Activated naive CD8-positive, alpha-beta T cell treated with anti-CD3 and anti-CD28 coated beads, Interleukin-2, amount 10 ng/mL, durations not matched to agents 7 days and 5 days (primary cell): ENCODE measurements around the gene E2F2. TPM values are rescaled to one million over a fixed set of nuclear protein-coding genes. Genes with fewer than 3 reads are reported as not detected.
A peak's percentile ranks its signal among the peaks of the same experiment; 100 is the strongest.

Experiments used
- ATAC-seq: fragments of 150-1000 bp; cut with Tn5 transposase; one replicate; pipeline ENCODE4 v1.10.0; 2021; ENCODE audit warnings: low read depth, moderate library complexity
- POLR2A ChIA-PET: fragments of 350-600 bp; sonication (Branson Sonifier 250); formaldehyde crosslinking; loops from one replicate; lab custom pipeline; 2021; ENCODE audit warnings: antibody characterized with exemption; lab: Charles Lee
- DNase-seq: peaks from one replicate; pipeline ENCODE4 v3.0.0; 2021
- H3K27ac Mint-ChIP-seq: one replicate; pipeline ENCODE4 v1.8.0; 2022; ENCODE audit warnings: mild to moderate bottlenecking, mixed read lengths
- H3K27me3 Mint-ChIP-seq: one replicate; pipeline ENCODE4 v1.8.0; 2022; ENCODE audit warnings: mild to moderate bottlenecking, moderate library complexity, mixed read lengths
- H3K36me3 Mint-ChIP-seq: one replicate; pipeline ENCODE4 v1.8.0; 2021; ENCODE audit warnings: mild to moderate bottlenecking, mixed read lengths
- H3K4me1 Mint-ChIP-seq: one replicate; pipeline ENCODE4 v1.8.0; 2021; ENCODE audit warnings: mixed read lengths
- H3K4me3 Mint-ChIP-seq: one replicate; pipeline ENCODE4 v1.8.0; 2022; ENCODE audit warnings: mild to moderate bottlenecking, moderate library complexity, mixed read lengths
- H3K9me3 Mint-ChIP-seq: one replicate; pipeline ENCODE4 v1.8.0; 2021; ENCODE audit warnings: mixed read lengths
- total RNA-seq, 2 experiments: library from RNA; stranded (reverse); gene quantifications; one replicate each; pipeline ENCODE4 v1.2.3, GENCODE V29; 2021

E2F2 gene
- total RNA-seq, 2 experiments from 2014 or later = 44.2 to 45.1 TPM

- no peak for ATAC-seq
- no peaks in the 10 kb centered on the region for H3K9me3 Mint-ChIP-seq
- DNase-seq = no peak
- POLR2A ChIA-PET = interaction anchor here (0.8 to 3.2 kb wide), 4 partner anchors 8 to 44 kb away, joined by 3 to 14 read pairs (median 3); partner anchors contain the start of gene ID3
- H3K4me3 Mint-ChIP-seq = peak overlapping the region; percentile 94
- peaks cover 10% of the 10 kb centered on the region for H3K4me1 Mint-ChIP-seq
- peaks cover 33% of the 10 kb centered on the region for H3K27me3 Mint-ChIP-seq
- H3K36me3 Mint-ChIP-seq = peaks cover 2% of the 10 kb centered on the region
- peak overlapping the region; percentile 83 for H3K27ac Mint-ChIP-seq
Measured at GRCh38 chr1:23568608-23569383, 37.8 kb upstream of the E2F2 start.

GRCh38 chr1:23567996-23568607, 37.1 kb upstream of the E2F2 start:
- Mint-ChIP-seq H3K4me1 (peaks cover 12% of the 10 kb centered on the region), H3K27me3 (peaks cover 33% of the 10 kb centered on the region), H3K36me3 (peaks cover 2% of the 10 kb centered on the region), H3K27ac (peak overlapping the region; percentile 83), H3K9me3 (no peaks in the 10 kb centered on the region), H3K4me3 (peak overlapping the region; percentile 94)
- ATAC-seq (no peak), DNase-seq (no peak)
- POLR2A ChIA-PET = interaction anchor here (0.8 to 3.2 kb wide), 4 partner anchors 9 to 45 kb away, joined by 3 to 14 read pairs (median 3); partner anchors contain the start of gene ID3

GRCh38 chr1:23567629-23567995, 36.6 kb upstream of the E2F2 start:
- Mint-ChIP-seq H3K36me3 (peaks cover 2% of the 10 kb centered on the region), H3K27me3 (peaks cover 33% of the 10 kb centered on the region), H3K4me1 (peaks cover 15% of the 10 kb centered on the region), H3K27ac (no peak overlapping the region), H3K9me3 (no peaks in the 10 kb centered on the region), H3K4me3 (peak overlapping the region; percentile 68)
- ATAC-seq (no peak), DNase-seq (no peak)
- POLR2A ChIA-PET = interaction anchor here (1.3 to 3.2 kb wide), 3 partner anchors 8 to 45 kb away, joined by 3 to 14 read pairs (median 3); partner anchors contain the start of gene ID3

GRCh38 chr1:23566304-23566703, 35.3 kb upstream of the E2F2 start:
- POLR2A ChIA-PET = interaction anchor here (0.9 to 1.6 kb wide), 2 partner anchors 19 to 52 kb away, joined by 3 to 7 read pairs; no protein-coding TSS in a partner anchor
- DNase-seq = no peak
- Mint-ChIP-seq H3K27ac (no peak overlapping the region), H3K4me3 (peak overlapping the region; percentile 15), H3K36me3 (peaks cover 2% of the 10 kb centered on the region), H3K4me1 (peaks cover 22% of the 10 kb centered on the region), H3K27me3 (peaks cover 40% of the 10 kb centered on the region), H3K9me3 (no peaks in the 10 kb centered on the region)
- no peak for ATAC-seq

GRCh38 chr1:23565776-23566175, 34.7 kb upstream of the E2F2 start:
- POLR2A ChIA-PET = interaction anchor here (0.6 to 1.6 kb wide), 2 partner anchors 34 to 52 kb away, joined by 5 to 7 read pairs; no protein-coding TSS in a partner anchor
- no peak overlapping the region for H3K4me3 Mint-ChIP-seq
- no peaks in the 10 kb centered on the region for H3K9me3 Mint-ChIP-seq
- H3K27me3 Mint-ChIP-seq = peaks cover 43% of the 10 kb centered on the region
- peaks cover 22% of the 10 kb centered on the region for H3K4me1 Mint-ChIP-seq
- DNase-seq (no peak), ATAC-seq (no peak)
- no peak overlapping the region for H3K27ac Mint-ChIP-seq
- H3K36me3 Mint-ChIP-seq = peaks cover 2% of the 10 kb centered on the region

- POLR2A ChIA-PET = interaction anchor here (0.5 to 1.6 kb wide), 3 partner anchors 13 to 53 kb away, joined by 5 to 7 read pairs (median 6); no protein-coding TSS in a partner anchor
- H3K9me3 Mint-ChIP-seq = no peaks in the 10 kb centered on the region
Measured at GRCh38 chr1:23564529-23565122, 33.6 kb upstream of the E2F2 start.

GRCh38 chr1:23563755-23564374, 32.8 kb upstream of the E2F2 start:
- POLR2A ChIA-PET = interaction anchor here (1.2 kb wide), 1 partner anchor 13 kb away, joined by 5 read pairs; no protein-coding TSS in a partner anchor

More at GRCh38 chr1:23564529-23565122, 33.6 kb upstream of the E2F2 start:
- no peak overlapping the region for H3K27ac Mint-ChIP-seq
- H3K4me1 Mint-ChIP-seq = peaks cover 31% of the 10 kb centered on the region
- no peak overlapping the region for H3K4me3 Mint-ChIP-seq
- DNase-seq (no peak), ATAC-seq (no peak)
- H3K27me3 Mint-ChIP-seq = peaks cover 46% of the 10 kb centered on the region
- H3K36me3 Mint-ChIP-seq = peaks cover 2% of the 10 kb centered on the region

GRCh38 chr1:23563003-23563402, 32.0 kb upstream of the E2F2 start:
- no peaks in the 10 kb centered on the region for H3K9me3 Mint-ChIP-seq
- POLR2A ChIA-PET = no interaction called here
- H3K4me1 Mint-ChIP-seq = peaks cover 29% of the 10 kb centered on the region
- H3K27me3 Mint-ChIP-seq = peaks cover 33% of the 10 kb centered on the region
- DNase-seq = no peak
- H3K27ac Mint-ChIP-seq = peak overlapping the region; percentile 31
- H3K36me3 Mint-ChIP-seq = no peaks in the 10 kb centered on the region
- ATAC-seq = no peak
- H3K4me3 Mint-ChIP-seq = peak overlapping the region; percentile 39

More at GRCh38 chr1:23563755-23564374, 32.8 kb upstream of the E2F2 start:
- H3K9me3 Mint-ChIP-seq = no peaks in the 10 kb centered on the region
- peaks cover 33% of the 10 kb centered on the region for H3K4me1 Mint-ChIP-seq
- DNase-seq (no peak), ATAC-seq (no peak)
- no peak overlapping the region for H3K27ac Mint-ChIP-seq
- H3K4me3 Mint-ChIP-seq = no peak overlapping the region
- peaks cover 2% of the 10 kb centered on the region for H3K36me3 Mint-ChIP-seq
- H3K27me3 Mint-ChIP-seq = peaks cover 38% of the 10 kb centered on the region

GRCh38 chr1:23562137-23562876, 31.3 kb upstream of the E2F2 start:
- Mint-ChIP-seq H3K36me3 (peaks cover 4% of the 10 kb centered on the region), H3K27me3 (peaks cover 30% of the 10 kb centered on the region), H3K27ac (no peak overlapping the region), H3K4me1 (peaks cover 33% of the 10 kb centered on the region), H3K4me3 (peak overlapping the region; percentile 27), H3K9me3 (no peaks in the 10 kb centered on the region)
- POLR2A ChIA-PET = interaction anchor here (0.5 to 1.9 kb wide), 2 partner anchors 15 to 38 kb away, joined by 3 to 7 read pairs; no protein-coding TSS in a partner anchor
- no peak for ATAC-seq
- DNase-seq = peak; percentile 49

- Mint-ChIP-seq H3K27ac (no peak overlapping the region), H3K4me3 (no peak overlapping the region)
- POLR2A ChIA-PET = interaction anchor here (0.5 to 1.9 kb wide), 2 partner anchors 15 to 39 kb away, joined by 3 to 7 read pairs; no protein-coding TSS in a partner anchor
Measured at GRCh38 chr1:23561813-23562100, 30.7 kb upstream of the E2F2 start.

GRCh38 chr1:23561076-23561812, 30.2 kb upstream of the E2F2 start:
- no peak overlapping the region for H3K27ac Mint-ChIP-seq
- DNase-seq (no peak), ATAC-seq (no peak)
- no peaks in the 10 kb centered on the region for H3K9me3 Mint-ChIP-seq
- H3K27me3 Mint-ChIP-seq = peaks cover 26% of the 10 kb centered on the region
- POLR2A ChIA-PET = interaction anchor here (0.5 to 1.9 kb wide), 2 partner anchors 16 to 39 kb away, joined by 3 to 7 read pairs; no protein-coding TSS in a partner anchor
- peaks cover 4% of the 10 kb centered on the region for H3K36me3 Mint-ChIP-seq
- peaks cover 41% of the 10 kb centered on the region for H3K4me1 Mint-ChIP-seq
- no peak overlapping the region for H3K4me3 Mint-ChIP-seq

More at GRCh38 chr1:23561813-23562100, 30.7 kb upstream of the E2F2 start:
- peaks cover 37% of the 10 kb centered on the region for H3K4me1 Mint-ChIP-seq
- H3K36me3 Mint-ChIP-seq = peaks cover 4% of the 10 kb centered on the region
- H3K9me3 Mint-ChIP-seq = no peaks in the 10 kb centered on the region
- peaks cover 26% of the 10 kb centered on the region for H3K27me3 Mint-ChIP-seq
- DNase-seq (no peak), ATAC-seq (no peak)
